ENCODE results near the gene MYLK. TPM values are rescaled to one million over a fixed set of nuclear protein-coding genes. Genes with fewer than 3 reads are reported as not detected.

The MYLK gene
- total and polyA plus RNA-seq, 5 donors from 2014 or later = 0.07 to 2.9 (median 0.20) TPM; not detected in 1

DNA sequence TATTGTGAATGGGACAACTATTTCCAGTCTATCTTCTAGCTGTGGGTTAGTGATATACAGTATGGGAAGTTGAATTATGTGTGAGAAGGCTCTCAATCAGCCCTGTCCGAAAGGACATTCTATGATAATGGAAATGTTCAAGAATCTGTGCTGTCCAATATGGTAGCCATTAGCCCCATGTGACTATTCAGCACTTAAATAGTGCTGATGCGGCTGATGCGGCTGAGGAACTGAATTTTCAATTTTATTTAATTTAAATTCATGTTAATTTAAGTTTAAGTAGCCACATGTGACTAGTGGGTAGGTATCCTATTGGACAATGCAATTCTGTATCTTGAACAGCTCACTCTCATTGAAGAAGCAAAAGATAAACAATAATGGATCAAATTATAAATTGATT, 98.5 kb downstream of the MYLK start:
- Histone ChIP-seq H3K27ac (ENCODE audit: insufficient read depth, low read length, poor library complexity, severe bottlenecking) (no peak overlapping the region), H3K4me3 (ENCODE audit: low read depth, low read length) (no peak overlapping the region), H3K36me3 (ENCODE audit: control insufficient read depth, insufficient read depth, low read length) (no peaks in the 10 kb centered on the region), H3K4me1 (ENCODE audit: control insufficient read depth, insufficient read depth, low read length, poor library complexity, severe bottlenecking) (no peaks in the 10 kb centered on the region), H3K27me3 (ENCODE audit: control insufficient read depth, insufficient read depth, low read length) (no peaks in the 10 kb centered on the region), H3K9me3 (ENCODE audit: control insufficient read depth in 2 of 2, low read length in 2 of 2) (no peaks in the 10 kb centered on the region)
- Mint-ChIP-seq H3K4me1 (no peaks in the 10 kb centered on the region), H3K9me3 (peaks cover 0 to 4% (median 0%) of the 10 kb centered on the region in 7 donors), H3K4me3 (no peak overlapping the region), H3K36me3 (no peaks in the 10 kb centered on the region), H3K27ac (no peak overlapping the region), H3K27me3 (peaks cover 16% of the 10 kb centered on the region)
- ATAC-seq (ENCODE audit: low read depth in 2 of 2) = no peak
- DNase-seq = no peak

DNA sequence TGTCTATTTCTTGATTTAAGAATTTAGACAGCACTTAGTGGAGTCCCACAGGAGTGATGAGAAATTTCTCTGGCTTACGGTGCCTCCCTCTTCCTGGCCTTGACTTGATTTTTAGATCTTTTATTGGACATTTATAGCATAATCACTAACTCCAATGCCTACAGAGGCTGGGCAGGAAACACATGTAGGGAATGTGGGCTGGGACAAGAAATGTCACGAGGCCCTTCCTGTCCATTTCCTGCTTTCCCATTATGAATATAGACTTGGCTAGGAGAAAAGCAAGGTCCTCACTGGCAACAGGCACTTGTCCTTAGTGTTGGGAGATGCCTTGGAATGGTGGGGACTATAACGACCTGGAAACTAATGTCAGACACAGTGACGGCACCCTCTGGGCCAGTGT, 100.3 kb downstream of the MYLK start:
- H3K4me3 Mint-ChIP-seq = no peak overlapping the region

DNA sequence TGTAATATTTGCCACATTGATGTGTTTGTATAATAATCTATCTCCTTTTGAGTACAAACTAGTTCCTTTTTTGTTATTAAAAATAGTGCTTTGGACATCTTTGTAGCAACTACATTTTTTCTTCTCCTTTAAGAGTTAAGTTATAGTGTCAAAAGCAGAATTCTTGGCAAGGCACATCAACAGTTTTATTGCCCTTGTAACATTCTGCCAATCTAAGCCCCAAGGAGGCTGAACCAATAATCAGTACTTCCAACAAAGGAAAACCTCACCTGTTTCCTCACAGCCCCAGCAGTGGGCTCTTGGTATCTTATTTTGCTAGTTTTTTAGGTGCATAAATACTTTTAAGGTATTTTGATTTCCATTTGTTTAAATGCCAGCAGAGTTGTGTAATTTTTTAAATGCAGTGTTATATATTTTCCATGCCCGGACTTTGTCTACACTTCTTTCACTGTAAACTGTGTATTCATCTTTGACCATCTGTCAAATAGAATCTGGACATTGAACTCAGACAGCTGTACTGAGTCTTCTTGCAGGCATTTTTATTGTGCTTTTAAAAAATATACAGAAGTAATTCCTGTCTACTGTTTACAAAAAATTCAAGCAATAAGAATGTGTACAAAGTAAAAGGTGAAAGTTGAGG, 101.0 kb downstream of the MYLK start:
- Mint-ChIP-seq H3K4me1 (no peaks in the 10 kb centered on the region), H3K27me3 (peaks cover 12% of the 10 kb centered on the region), H3K9me3 (peaks cover 0 to 2% (median 0%) of the 10 kb centered on the region in 7 donors), H3K36me3 (no peaks in the 10 kb centered on the region), H3K27ac (no peak overlapping the region), H3K4me3 (no peak overlapping the region)
- Histone ChIP-seq H3K36me3 (ENCODE audit: control insufficient read depth, insufficient read depth, low read length) (no peaks in the 10 kb centered on the region), H3K4me3 (ENCODE audit: low read depth, low read length) (no peak overlapping the region), H3K9me3 (ENCODE audit: control insufficient read depth in 2 of 2, low read length in 2 of 2) (no peaks in the 10 kb centered on the region), H3K4me1 (ENCODE audit: control insufficient read depth, insufficient read depth, low read length, poor library complexity, severe bottlenecking) (no peaks in the 10 kb centered on the region), H3K27me3 (ENCODE audit: control insufficient read depth, insufficient read depth, low read length) (no peaks in the 10 kb centered on the region), H3K27ac (ENCODE audit: insufficient read depth, low read length, poor library complexity, severe bottlenecking) (no peak overlapping the region)
- DNase-seq = no peak
- no peak for ATAC-seq (ENCODE audit: low read depth in 2 of 2)

More for the DNA sequence above, 100.3 kb downstream of the MYLK start:
- H3K9me3 Mint-ChIP-seq = peaks cover 0 to 2% (median 0%) of the 10 kb centered on the region in 7 donors
- no peaks in the 10 kb centered on the region for H3K4me1 Mint-ChIP-seq
- DNase-seq (no peak), ATAC-seq (ENCODE audit: low read depth in 2 of 2) (no peak)
- Histone ChIP-seq H3K27ac (ENCODE audit: insufficient read depth, low read length, poor library complexity, severe bottlenecking) (no peak overlapping the region), H3K36me3 (ENCODE audit: control insufficient read depth, insufficient read depth, low read length) (no peaks in the 10 kb centered on the region), H3K4me3 (ENCODE audit: low read depth, low read length) (no peak overlapping the region), H3K27me3 (ENCODE audit: control insufficient read depth, insufficient read depth, low read length) (no peaks in the 10 kb centered on the region), H3K9me3 (ENCODE audit: control insufficient read depth in 2 of 2, low read length in 2 of 2) (no peaks in the 10 kb centered on the region), H3K4me1 (ENCODE audit: control insufficient read depth, insufficient read depth, low read length, poor library complexity, severe bottlenecking) (no peaks in the 10 kb centered on the region)
- no peak overlapping the region for H3K27ac Mint-ChIP-seq
- H3K27me3 Mint-ChIP-seq = peaks cover 12% of the 10 kb centered on the region
- no peaks in the 10 kb centered on the region for H3K36me3 Mint-ChIP-seq

DNA sequence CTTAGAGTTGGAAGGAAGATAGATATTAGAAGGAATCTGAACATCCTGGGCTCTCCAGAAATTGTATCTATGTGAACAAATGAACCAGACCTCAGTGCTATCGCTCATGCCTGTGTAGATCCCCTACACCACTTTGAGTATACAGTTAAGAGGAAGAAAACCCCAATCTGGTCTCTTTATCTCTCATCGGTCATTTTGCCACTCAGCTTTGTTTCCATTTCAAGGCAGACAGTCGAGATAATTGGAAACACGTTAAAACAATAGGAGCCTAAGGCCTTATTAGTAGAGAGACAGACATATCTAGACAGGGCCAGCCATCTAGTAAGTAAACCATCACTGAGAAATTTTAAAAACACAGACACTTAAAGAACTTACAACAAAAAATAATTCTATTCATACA, 101.6 kb downstream of the MYLK start:
- H3K27me3 Mint-ChIP-seq = peaks cover 12% of the 10 kb centered on the region
- H3K4me3 Mint-ChIP-seq = no peak overlapping the region
- Histone ChIP-seq H3K27ac (ENCODE audit: insufficient read depth, low read length, poor library complexity, severe bottlenecking) (no peak overlapping the region), H3K27me3 (ENCODE audit: control insufficient read depth, insufficient read depth, low read length) (no peaks in the 10 kb centered on the region), H3K4me3 (ENCODE audit: low read depth, low read length) (no peak overlapping the region), H3K4me1 (ENCODE audit: control insufficient read depth, insufficient read depth, low read length, poor library complexity, severe bottlenecking) (no peaks in the 10 kb centered on the region), H3K9me3 (ENCODE audit: control insufficient read depth in 2 of 2, low read length in 2 of 2) (no peaks in the 10 kb centered on the region), H3K36me3 (ENCODE audit: control insufficient read depth, insufficient read depth, low read length) (no peaks in the 10 kb centered on the region)
- no peaks in the 10 kb centered on the region for H3K4me1 Mint-ChIP-seq
- peaks cover 0 to 2% (median 0%) of the 10 kb centered on the region in 7 donors for H3K9me3 Mint-ChIP-seq
- H3K27ac Mint-ChIP-seq = no peak overlapping the region
- no peak for DNase-seq
- no peaks in the 10 kb centered on the region for H3K36me3 Mint-ChIP-seq
- ATAC-seq (ENCODE audit: low read depth in 2 of 2) = no peak

DNA sequence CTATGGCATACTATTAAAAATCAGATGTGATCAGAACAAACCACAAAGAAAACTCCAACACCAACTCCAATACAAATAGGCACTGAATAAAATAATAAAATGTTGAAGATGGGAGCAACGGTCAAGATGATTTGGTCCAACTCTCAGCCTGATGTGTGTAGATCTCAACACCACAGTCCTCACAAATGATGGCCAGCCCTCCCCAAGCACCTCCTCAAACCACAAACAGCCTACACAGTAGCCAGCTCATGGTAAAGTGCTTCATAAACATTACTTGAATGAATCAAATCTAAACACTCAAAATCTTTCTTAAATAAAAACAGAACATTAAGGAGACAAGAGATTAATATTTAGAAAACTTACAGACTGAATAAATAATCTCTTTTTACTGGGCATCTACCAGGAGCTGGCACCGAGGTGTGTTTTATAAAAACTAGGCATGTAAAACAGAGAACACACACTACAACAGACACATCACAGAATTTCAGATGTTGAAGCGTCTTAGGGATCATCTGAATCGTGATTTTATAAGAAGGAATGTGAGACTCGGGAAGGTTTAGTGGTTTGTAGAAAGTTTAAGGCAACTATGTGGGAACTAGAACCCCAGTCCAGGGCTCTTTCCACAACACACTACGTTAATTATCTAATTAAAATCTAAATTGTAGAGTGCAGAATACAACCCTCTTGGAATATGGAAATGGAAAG, 102.4 kb downstream of the MYLK start:
- Histone ChIP-seq H3K27ac (ENCODE audit: insufficient read depth, low read length, poor library complexity, severe bottlenecking) (no peak overlapping the region), H3K9me3 (ENCODE audit: control insufficient read depth in 2 of 2, low read length in 2 of 2) (no peaks in the 10 kb centered on the region), H3K4me3 (ENCODE audit: low read depth, low read length) (no peak overlapping the region), H3K36me3 (ENCODE audit: control insufficient read depth, insufficient read depth, low read length) (no peaks in the 10 kb centered on the region), H3K27me3 (ENCODE audit: control insufficient read depth, insufficient read depth, low read length) (no peaks in the 10 kb centered on the region), H3K4me1 (ENCODE audit: control insufficient read depth, insufficient read depth, low read length, poor library complexity, severe bottlenecking) (no peaks in the 10 kb centered on the region)
- Mint-ChIP-seq H3K27ac (no peak overlapping the region), H3K4me3 (no peak overlapping the region), H3K36me3 (no peaks in the 10 kb centered on the region), H3K9me3 (peaks cover 0 to 2% (median 0%) of the 10 kb centered on the region in 7 donors), H3K4me1 (no peaks in the 10 kb centered on the region), H3K27me3 (peaks cover 9% of the 10 kb centered on the region)
- ATAC-seq (ENCODE audit: low read depth in 2 of 2) = no peak
- no peak for DNase-seq

DNA sequence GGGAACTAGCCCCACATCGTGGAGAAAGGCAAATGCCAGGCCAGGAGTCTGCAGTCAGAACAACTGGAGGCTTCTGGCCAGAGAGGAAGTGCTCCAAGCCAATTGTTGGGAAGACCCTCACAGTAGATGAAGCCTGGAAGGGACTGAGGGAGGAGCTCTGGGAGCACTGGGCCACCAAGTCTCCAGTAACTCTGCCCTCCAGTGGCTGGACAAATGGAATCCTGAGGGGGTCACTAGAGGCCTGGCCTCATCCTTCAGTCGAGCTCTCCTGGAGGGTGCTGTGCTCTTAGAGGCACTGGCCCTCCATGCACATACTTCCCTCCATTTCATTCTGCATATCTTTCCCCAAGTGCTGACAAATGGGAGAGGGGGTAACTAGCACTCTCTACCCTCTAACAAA, 103.0 kb downstream of the MYLK start:
- no peaks in the 10 kb centered on the region for H3K27me3 ChIP-seq (ENCODE audit: control insufficient read depth, insufficient read depth, low read length)
- H3K27me3 Mint-ChIP-seq = peaks cover 9% of the 10 kb centered on the region
- no peaks in the 10 kb centered on the region for H3K4me1 ChIP-seq (ENCODE audit: control insufficient read depth, insufficient read depth, low read length, poor library complexity, severe bottlenecking)

DNA sequence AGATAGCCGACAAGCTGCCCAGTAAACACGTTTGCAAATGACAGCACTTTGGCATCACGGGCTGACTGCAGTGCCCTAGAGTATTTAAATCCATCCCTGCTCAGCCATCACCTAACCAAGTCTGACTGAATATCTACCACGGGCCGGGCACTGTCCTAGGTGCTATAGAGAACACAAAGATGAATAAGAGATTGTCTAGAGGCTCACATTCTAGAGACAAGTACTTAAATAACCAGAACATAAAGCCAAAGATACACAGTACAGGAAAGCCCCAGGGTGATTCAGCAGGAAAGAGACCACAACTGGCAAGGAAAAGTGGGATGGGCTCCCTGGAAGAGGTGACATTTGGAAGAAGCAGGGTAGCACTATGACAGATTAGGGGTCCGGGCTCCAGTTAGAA, 103.5 kb downstream of the MYLK start:
- peaks cover 0 to 2% (median 0%) of the 10 kb centered on the region in 7 donors for H3K9me3 Mint-ChIP-seq
- no peak overlapping the region for H3K27ac Mint-ChIP-seq
- no peak overlapping the region for H3K4me3 Mint-ChIP-seq
- Histone ChIP-seq H3K27me3 (ENCODE audit: control insufficient read depth, insufficient read depth, low read length) (peaks cover 3% of the 10 kb centered on the region), H3K4me1 (ENCODE audit: control insufficient read depth, insufficient read depth, low read length, poor library complexity, severe bottlenecking) (no peaks in the 10 kb centered on the region), H3K27ac (ENCODE audit: insufficient read depth, low read length, poor library complexity, severe bottlenecking) (no peak overlapping the region), H3K36me3 (ENCODE audit: control insufficient read depth, insufficient read depth, low read length) (no peaks in the 10 kb centered on the region), H3K4me3 (ENCODE audit: low read depth, low read length) (no peak overlapping the region), H3K9me3 (ENCODE audit: control insufficient read depth in 2 of 2, low read length in 2 of 2) (no peaks in the 10 kb centered on the region)
- H3K36me3 Mint-ChIP-seq = no peaks in the 10 kb centered on the region
- DNase-seq (no peak), ATAC-seq (ENCODE audit: low read depth in 2 of 2) (no peak)
- H3K4me1 Mint-ChIP-seq = no peaks in the 10 kb centered on the region
- H3K27me3 Mint-ChIP-seq = peaks cover 9% of the 10 kb centered on the region

More for the DNA sequence above, 103.0 kb downstream of the MYLK start:
- Histone ChIP-seq H3K27ac (ENCODE audit: insufficient read depth, low read length, poor library complexity, severe bottlenecking) (no peak overlapping the region), H3K9me3 (ENCODE audit: control insufficient read depth in 2 of 2, low read length in 2 of 2) (no peaks in the 10 kb centered on the region), H3K4me3 (ENCODE audit: low read depth, low read length) (no peak overlapping the region), H3K36me3 (ENCODE audit: control insufficient read depth, insufficient read depth, low read length) (no peaks in the 10 kb centered on the region)
- Mint-ChIP-seq H3K27ac (no peak overlapping the region), H3K4me1 (no peaks in the 10 kb centered on the region), H3K4me3 (no peak overlapping the region), H3K36me3 (no peaks in the 10 kb centered on the region), H3K9me3 (peaks cover 0 to 2% (median 0%) of the 10 kb centered on the region in 7 donors)
- ATAC-seq (ENCODE audit: low read depth in 2 of 2) (no peak), DNase-seq (no peak)
